Heart left ventricle (tissue), 16 donors: ENCODE results near the gene DHRS7. TPM values are rescaled to one million over a fixed set of nuclear protein-coding genes. Genes with fewer than 3 reads are reported as not detected.

Experiments used
- ATAC-seq, 4 donors: fragments of 200-7000 bp; cut with Tn5 transposase; one replicate each; pipeline ENCODE4 v1.9.1; 2020 to 2022; ENCODE audit warnings: moderate library complexity in 4 of 4, mild to moderate bottlenecking in 3 of 4, moderate number of reproducible peaks in 1 of 4
- DNase-seq, 5 donors: peaks; one replicate each; pipeline ENCODE4 v3.0.0-alpha.2; 2020
- H3K27ac ChIP-seq, 12 donors: fragments of 200-600 bp; sonication (generic) in 4 of 12; one replicate each; pipeline versions ENCODE4 v1.5.0 to v1.8.0; 2016 to 2022; ENCODE audit warnings: mild to moderate bottlenecking in 2 of 12
- H3K27me3 ChIP-seq, 9 donors: fragments of 200-600 bp; sonication (generic) in 2 of 9; one replicate each; pipeline versions ENCODE4 v1.5.1 to v1.8.0; 2016 to 2022; ENCODE audit warnings: mild to moderate bottlenecking in 3 of 9
- H3K36me3 ChIP-seq, 9 donors: fragments of 200-600 bp; sonication (generic) in 2 of 9; one replicate each; pipeline versions ENCODE4 v1.5.0 to v1.8.0; 2018 to 2022; ENCODE audit warnings: mild to moderate bottlenecking in 2 of 9
- H3K4me1 ChIP-seq, 12 donors: fragments of 200-600 bp; sonication (generic) in 4 of 12; one replicate each; pipeline versions ENCODE4 v1.5.0 to v1.8.0; 2016 to 2022; ENCODE audit warnings: mild to moderate bottlenecking in 3 of 12
- H3K4me3 ChIP-seq, 12 donors: fragments of 200-600 bp; sonication (generic) in 4 of 12; one replicate each; pipeline versions ENCODE4 v1.5.0 to v1.8.0; 2017 to 2022; ENCODE audit warnings: mild to moderate bottlenecking in 9 of 12, moderate library complexity in 4 of 12
- H3K9me3 ChIP-seq, 12 donors: fragments of 200-600 bp; sonication (generic) in 4 of 12; one replicate each; pipeline versions ENCODE4 v1.5.0 to v1.8.0; 2016 to 2022; ENCODE audit warnings: mild to moderate bottlenecking in 1 of 12
- POLR2A ChIP-seq, 2 donors: fragments of 450-650 bp; IDR thresholded peaks; one replicate each; pipeline ENCODE4 v1.6.1; 2017; ENCODE audit warnings: antibody characterized with exemption in 2 of 2, mild to moderate bottlenecking in 2 of 2, moderate library complexity in 2 of 2
- WGBS, 4 donors: extraction: QIAGEN DNeasy Blood & Tissue Kit in 2 of 4; methylation state at CpG; one replicate each; pipeline versions ENCODE4 v1.1.5 to v1.1.7; 2013 to 2018; 5-methylcytosine and 5-hydroxymethylcytosine counted together
- intact Hi-C, 10 donors: fragments of 100-400 bp; cut with DNase I; formaldehyde crosslinking; loops; one replicate each; pipeline versions ENCODE4 v1.11.1 to v1.14.2; 2022
- polyA plus RNA-seq, 2 donors: library from polyadenylated mRNA; stranded (reverse); fragments of 200-250 nt; gene quantifications; one replicate each; pipeline ENCODE4 v1.2.3, GENCODE V29; 2013
- total RNA-seq, 9 donors: library from RNA; depleted of rRNA in 2 of 9; stranded (reverse); fragments of >200 nt in 2 of 9; fragmentation: NEBNext Ultra II Directional in 3 of 9; extraction: Animal tissue kit (Norgen Biotek cat#: 25700) in 3 of 9; gene quantifications; one replicate each; pipeline versions ENCODE4 v1.1.0 to v1.2.4, GENCODE V29; 2016 to 2023
- TF ChIP-seq, protein P1 (sequence below), 12 donors: fragments of 200-600 bp; sonication (generic) in 4 of 12; IDR thresholded peaks; one replicate each; pipeline versions ENCODE4 v1.5.0 to v1.8.0; 2018 to 2022; ENCODE audit warnings: antibody characterized with exemption in 12 of 12, mild to moderate bottlenecking in 5 of 12
- donor health status: ischemic (EF 13 %, LVEDD 7.1; RV severe dilation, severe dysfunction).
- donor health status: healthy with polysubstance abuse.
- donor health status: DM: no; HTN: yes; CAD: no.
- donor health status: DM: no; HTN: no; CAD: no.
- donor health status: ischemic (EF 25% LVEDD 6.9; RV normal size, moderate dysfunction).
- donor health status: ischemic (EF 25% LVEDD 5.7; RV mildly dilated, moderate dysfunction).
- donor health status: healthy.
- donor health status: DM: yes; HTN: yes; CAD: no.
- donor health status: ischemic (EF 35%, LVEDD 5.7; RV mildly dilated, moderate dysfunction).
- donor health status: nonischemic (EF 11% LVEDD 7.7; RV severe dilation, severe dysfunction).
- donor health status: DM: yes; HTN: yes; CAD: no.
- donor health status: PGD.
- donor health status: ischemic (EF 29% LVEDD 5.4; RV normal size, mild dysfunction).
- donor health status: nonischemic (EF 23%, LVEDD 6.1; RV moderate dilation, normal function).

Gene DHRS7
- total and polyA plus RNA-seq, 11 donors = 27.9 to 89.3 (median 40.5) TPM

DNA sequence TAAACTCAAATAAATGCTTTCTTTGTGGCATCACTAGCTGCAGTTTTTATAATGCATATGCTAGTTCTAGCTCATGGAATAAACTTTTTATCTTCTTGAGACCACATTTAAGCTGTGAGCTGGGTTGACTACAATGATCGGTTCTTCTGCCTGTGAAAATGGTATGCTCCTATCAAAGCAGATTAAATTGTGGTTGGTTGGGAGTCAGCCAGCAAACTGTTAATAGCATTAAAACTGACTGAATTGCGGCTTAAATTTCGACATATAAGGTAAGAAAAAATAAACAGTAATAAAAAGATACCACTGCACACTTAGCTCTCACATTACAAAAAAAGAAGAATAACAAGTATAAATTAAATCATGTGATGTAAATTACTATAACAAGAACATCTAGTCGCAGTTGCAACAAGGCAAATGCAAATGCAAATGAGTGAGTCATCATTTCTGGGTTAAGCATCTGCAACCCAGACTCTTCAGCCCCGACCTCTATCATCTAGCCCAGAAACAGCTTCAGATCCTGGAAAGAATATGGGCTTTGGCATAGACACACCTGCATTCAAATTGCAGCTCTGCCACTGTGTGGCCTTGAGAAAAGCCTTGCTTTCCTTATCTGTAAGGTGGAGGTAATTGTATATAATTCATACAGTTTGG lies 19.8 kb upstream of the DHRS7 start:
- ATAC-seq (no peak), DNase-seq (no peak)
- no peak overlapping the region for H3K4me3 ChIP-seq
- 51 to 61% (median 56%) methylated on average over 5 of the region's 5 CpGs for WGBS, 4 donors
- H3K4me1 ChIP-seq = peaks cover 0 to 6% (median 0%) of the 10 kb centered on the region in 12 donors
- H3K27ac ChIP-seq = no peak overlapping the region
- TF ChIP-seq POLR2A (IDR thresholded peaks at IDR 0.05) = no peak
- TF ChIP-seq, protein P1, sequence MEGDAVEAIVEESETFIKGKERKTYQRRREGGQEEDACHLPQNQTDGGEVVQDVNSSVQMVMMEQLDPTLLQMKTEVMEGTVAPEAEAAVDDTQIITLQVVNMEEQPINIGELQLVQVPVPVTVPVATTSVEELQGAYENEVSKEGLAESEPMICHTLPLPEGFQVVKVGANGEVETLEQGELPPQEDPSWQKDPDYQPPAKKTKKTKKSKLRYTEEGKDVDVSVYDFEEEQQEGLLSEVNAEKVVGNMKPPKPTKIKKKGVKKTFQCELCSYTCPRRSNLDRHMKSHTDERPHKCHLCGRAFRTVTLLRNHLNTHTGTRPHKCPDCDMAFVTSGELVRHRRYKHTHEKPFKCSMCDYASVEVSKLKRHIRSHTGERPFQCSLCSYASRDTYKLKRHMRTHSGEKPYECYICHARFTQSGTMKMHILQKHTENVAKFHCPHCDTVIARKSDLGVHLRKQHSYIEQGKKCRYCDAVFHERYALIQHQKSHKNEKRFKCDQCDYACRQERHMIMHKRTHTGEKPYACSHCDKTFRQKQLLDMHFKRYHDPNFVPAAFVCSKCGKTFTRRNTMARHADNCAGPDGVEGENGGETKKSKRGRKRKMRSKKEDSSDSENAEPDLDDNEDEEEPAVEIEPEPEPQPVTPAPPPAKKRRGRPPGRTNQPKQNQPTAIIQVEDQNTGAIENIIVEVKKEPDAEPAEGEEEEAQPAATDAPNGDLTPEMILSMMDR (IDR thresholded peaks at IDR 0.05) = no peak
- intact Hi-C loops = loop anchor here (1.0 to 10.0 kb wide), 11 partner anchors 118 to 700 kb away; partner anchors contain the start of genes JKAMP (in 1 of the 10) and L3HYPDH (in 1 of the 10)
- peaks cover 0 to 9% (median 0%) of the 10 kb centered on the region in 12 donors for H3K9me3 ChIP-seq
- no peaks in the 10 kb centered on the region for H3K36me3 ChIP-seq
- H3K27me3 ChIP-seq = no peaks in the 10 kb centered on the region

GRCh38 chr14:60184146-60184904 lies 19.1 kb upstream of the DHRS7 start:
- Histone ChIP-seq H3K36me3 (no peaks in the 10 kb centered on the region), H3K4me3 (peak overlapping the region in 11 of 12 donors; percentile 21 to 60 (median 47)), H3K27ac (peak overlapping the region in 8 of 12 donors; percentile 13 to 52 (median 38)), H3K9me3 (peaks cover 0 to 16% (median 0%) of the 10 kb centered on the region in 12 donors), H3K4me1 (peaks cover 0 to 8% (median 0%) of the 10 kb centered on the region in 12 donors), H3K27me3 (no peaks in the 10 kb centered on the region)
- 1 to 2% (median 1%) methylated on average over 5 of the region's 5 CpGs for WGBS, 4 donors
- intact Hi-C loops = loop anchor here in 9 of 10 donors (1.0 to 10.0 kb wide), 11 partner anchors 117 to 700 kb away; partner anchors contain the start of genes JKAMP (in 1 of the 9) and L3HYPDH (in 1 of the 9)
- DNase-seq = no peak
- no peak for TF ChIP-seq POLR2A (IDR thresholded peaks at IDR 0.05)
- TF ChIP-seq, protein P1 (IDR thresholded peaks at IDR 0.05) = peak; percentile 58 to 89 (median 78)
- peak in 2 of 4 donors; percentile 52 to 71 for ATAC-seq

GRCh38 chr14:60183741-60184140 lies 18.5 kb upstream of the DHRS7 start:
- DNase-seq (no peak), ATAC-seq (peak in 2 of 4 donors; percentile 26 to 41)
- Histone ChIP-seq H3K9me3 (peaks cover 0 to 16% (median 0%) of the 10 kb centered on the region in 12 donors), H3K27me3 (no peaks in the 10 kb centered on the region), H3K4me1 (peaks cover 0 to 9% (median 0%) of the 10 kb centered on the region in 12 donors), H3K27ac (peak overlapping the region in 8 of 12 donors; percentile 13 to 52 (median 38)), H3K36me3 (no peaks in the 10 kb centered on the region), H3K4me3 (peak overlapping the region in 11 of 12 donors; percentile 21 to 60 (median 47))
- no peak for TF ChIP-seq POLR2A (IDR thresholded peaks at IDR 0.05)
- WGBS, 4 donors = 36 to 62% (median 45%) methylated on average over 1 of the region's 1 CpG
- intact Hi-C loops = loop anchor here (1.0 to 10.0 kb wide), 12 partner anchors 116 to 699 kb away; partner anchors contain the start of genes JKAMP (in 1 of the 10) and L3HYPDH (in 1 of the 10)

DNA sequence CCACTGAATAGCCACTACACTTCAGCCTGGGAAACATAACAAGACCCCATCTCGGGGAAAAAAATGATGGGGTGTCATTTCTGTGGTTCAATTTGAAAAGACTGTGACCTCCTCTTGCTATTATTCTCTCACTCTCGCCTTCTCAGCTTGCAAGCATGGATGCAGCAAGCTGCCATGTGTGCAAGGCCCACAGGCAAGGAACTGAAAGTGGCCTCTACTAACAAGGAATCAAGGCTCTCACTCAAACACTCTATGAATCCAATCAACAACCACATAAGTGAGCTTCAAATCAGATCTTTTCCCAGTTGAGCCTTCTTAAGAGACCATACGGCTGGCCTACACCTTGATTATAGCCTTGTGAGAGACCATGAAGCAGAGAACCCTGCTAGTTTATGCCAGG lies 17.9 kb upstream of the DHRS7 start:
- ATAC-seq (no peak), DNase-seq (no peak)
- intact Hi-C loops = loop anchor here in 6 of 10 donors (2.0 to 10.0 kb wide), 9 partner anchors 116 to 698 kb away; partner anchors contain the start of genes JKAMP (in 1 of the 6) and L3HYPDH (in 1 of the 6)
- peaks cover 0 to 9% (median 0%) of the 10 kb centered on the region in 12 donors for H3K4me1 ChIP-seq
- no peak for TF ChIP-seq POLR2A (IDR thresholded peaks at IDR 0.05)
- TF ChIP-seq, protein P1 (IDR thresholded peaks at IDR 0.05) = no peak
- H3K36me3 ChIP-seq = no peaks in the 10 kb centered on the region
- H3K4me3 ChIP-seq = no peak overlapping the region
- H3K27ac ChIP-seq = no peak overlapping the region
- peaks cover 0 to 18% (median 2%) of the 10 kb centered on the region in 12 donors for H3K9me3 ChIP-seq
- 88 to 96% (median 93%) methylated on average over 3 of the region's 3 CpGs for WGBS, 4 donors
- no peaks in the 10 kb centered on the region for H3K27me3 ChIP-seq
